ENCODE results near the gene AHDC1.

GRCh38 chr1:27634985-27635367, 31.0 kb upstream of the AHDC1 start, which contains the start of gene FGR:
- TF ChIP-seq, protein P1, sequence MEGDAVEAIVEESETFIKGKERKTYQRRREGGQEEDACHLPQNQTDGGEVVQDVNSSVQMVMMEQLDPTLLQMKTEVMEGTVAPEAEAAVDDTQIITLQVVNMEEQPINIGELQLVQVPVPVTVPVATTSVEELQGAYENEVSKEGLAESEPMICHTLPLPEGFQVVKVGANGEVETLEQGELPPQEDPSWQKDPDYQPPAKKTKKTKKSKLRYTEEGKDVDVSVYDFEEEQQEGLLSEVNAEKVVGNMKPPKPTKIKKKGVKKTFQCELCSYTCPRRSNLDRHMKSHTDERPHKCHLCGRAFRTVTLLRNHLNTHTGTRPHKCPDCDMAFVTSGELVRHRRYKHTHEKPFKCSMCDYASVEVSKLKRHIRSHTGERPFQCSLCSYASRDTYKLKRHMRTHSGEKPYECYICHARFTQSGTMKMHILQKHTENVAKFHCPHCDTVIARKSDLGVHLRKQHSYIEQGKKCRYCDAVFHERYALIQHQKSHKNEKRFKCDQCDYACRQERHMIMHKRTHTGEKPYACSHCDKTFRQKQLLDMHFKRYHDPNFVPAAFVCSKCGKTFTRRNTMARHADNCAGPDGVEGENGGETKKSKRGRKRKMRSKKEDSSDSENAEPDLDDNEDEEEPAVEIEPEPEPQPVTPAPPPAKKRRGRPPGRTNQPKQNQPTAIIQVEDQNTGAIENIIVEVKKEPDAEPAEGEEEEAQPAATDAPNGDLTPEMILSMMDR (IDR thresholded peaks at IDR 0.05; ENCODE audit: poor library complexity, severe bottlenecking), result no peak
- TF ChIP-seq EZH2 (IDR thresholded peaks at IDR 0.05; ENCODE audit: borderline replicate concordance, insufficient read depth, low read length, poor library complexity, severe bottlenecking) (no peak), TAF1 (IDR thresholded peaks at IDR 0.05; ENCODE audit: low read depth) (no peak), POLR2AphosphoS5 (IDR thresholded peaks at IDR 0.05) (no peak)

Data from neural cell (in vitro differentiated cells).